Measurements from ENCODE around the gene HSDL1.

The HSDL1 gene

DNA sequence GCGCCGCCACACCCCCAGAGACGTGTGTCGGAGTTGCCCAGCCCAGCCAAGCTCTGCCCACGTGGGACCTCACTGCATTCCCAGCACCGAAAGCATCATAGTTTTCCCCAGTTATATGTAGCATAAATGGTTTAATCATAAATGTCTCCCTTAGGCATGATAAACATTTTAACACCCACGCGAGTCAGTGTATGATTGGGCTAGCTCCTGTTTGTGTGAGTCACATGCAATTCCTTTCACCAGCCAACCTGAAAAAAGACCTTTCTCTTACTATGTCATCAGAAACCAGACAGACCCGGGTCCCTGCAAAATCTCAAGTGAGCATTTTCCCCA, 32.7 kb upstream of the HSDL1 start:
- DNase-seq (ENCODE audit: low read depth, low spot score): no peak
- peak overlapping the region; percentile 49 for H3K27ac ChIP-seq

DNA sequence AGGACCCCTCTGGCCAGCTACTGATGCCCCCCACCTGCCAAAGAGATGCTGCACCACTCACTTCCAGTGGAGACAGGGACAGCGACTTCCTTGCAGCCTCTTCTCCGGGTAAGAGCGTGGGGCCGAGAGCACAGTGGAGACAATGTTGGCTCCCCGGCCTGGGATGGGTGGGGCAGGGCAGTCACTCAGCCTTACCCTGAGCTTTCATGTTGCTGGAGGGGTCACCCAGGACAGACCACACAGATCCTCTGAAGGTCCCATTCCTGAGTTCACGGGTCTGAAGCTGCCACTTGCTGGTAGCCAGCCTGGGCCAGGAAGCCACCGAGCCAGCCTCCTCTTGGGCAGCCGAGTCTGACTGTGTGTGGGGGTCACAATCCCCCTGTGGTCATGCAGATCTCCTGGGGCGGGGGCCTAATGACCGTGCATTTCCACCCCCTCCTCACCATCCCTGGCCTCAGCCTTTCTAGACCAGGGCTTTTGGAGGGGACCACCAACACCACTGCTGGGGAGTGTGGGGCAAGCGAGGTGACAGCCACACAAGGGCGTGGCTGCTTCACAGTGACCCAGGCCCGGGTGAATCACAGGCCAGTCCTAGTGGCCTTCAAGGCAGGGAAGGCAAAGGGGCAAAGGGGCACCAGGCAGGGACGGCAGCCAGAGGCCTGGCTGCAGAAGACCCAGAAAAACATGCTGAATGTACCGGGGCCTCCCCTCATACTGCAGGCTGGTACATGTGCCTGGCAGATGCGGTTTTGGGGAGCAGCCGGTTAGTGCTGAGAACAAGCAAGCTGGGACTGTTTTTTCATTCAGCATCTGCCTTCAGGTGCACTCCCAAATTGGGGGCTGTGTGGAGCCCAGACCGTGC, 31.4 kb upstream of the HSDL1 start:
- no peak for DNase-seq (ENCODE audit: low read depth, low spot score)
- peak overlapping the region; percentile 49 for H3K27ac ChIP-seq

DNA sequence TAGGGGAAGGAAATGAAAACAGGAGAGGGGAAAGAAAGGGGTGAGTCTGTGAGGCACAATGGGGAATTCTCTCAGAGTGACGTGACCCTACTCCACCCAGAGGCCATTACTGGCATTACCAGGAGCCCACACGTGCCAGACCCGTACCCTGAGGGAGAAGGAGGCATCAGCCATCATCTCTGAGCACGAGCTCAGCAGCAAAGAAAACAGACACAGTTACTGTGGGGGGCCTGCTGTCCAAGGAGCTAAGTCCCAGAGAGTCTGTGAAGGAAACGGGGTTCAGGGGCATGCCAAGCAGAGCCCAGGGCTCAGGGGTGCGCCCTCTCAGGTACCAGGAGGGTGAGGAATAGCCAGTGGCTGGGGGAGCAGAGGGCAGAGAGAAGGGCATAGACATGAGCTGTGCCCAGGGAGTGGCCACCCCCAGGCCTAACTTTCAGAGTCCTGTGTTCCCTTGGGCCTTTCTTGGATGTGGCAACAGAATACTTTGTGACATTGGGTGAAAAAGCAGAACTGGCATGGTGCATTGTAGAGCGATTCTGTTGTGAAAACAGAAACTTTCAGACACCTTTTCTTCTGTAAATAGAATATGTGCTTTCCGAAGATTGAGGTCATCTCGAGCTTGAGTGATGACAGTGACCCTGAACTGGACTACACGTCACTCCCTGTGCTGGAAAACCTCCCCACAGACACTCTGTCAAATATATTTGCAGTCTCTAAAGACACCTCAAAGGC, 30.5 kb upstream of the HSDL1 start:
- no peak overlapping the region for H3K27ac ChIP-seq
- DNase-seq (ENCODE audit: low read depth, low spot score): no peak

DNA sequence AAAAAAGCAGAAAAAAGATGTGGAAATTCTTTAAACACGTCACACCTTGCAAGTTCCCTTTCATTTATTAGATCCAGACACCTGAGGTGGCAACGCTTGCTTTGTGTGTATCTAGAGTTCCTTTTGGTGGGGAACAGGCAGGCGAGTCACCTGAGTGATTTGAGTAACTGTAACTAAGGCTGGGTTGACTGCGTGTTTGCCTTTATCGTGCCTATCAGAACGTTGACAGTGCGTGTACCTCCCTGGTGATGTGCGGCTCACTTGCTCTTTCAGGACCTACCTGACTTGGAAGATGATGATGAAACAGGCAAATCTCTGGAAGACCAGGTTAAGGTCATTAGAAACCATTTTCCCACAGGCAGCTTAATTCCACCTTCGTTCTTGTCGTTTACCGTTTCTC, 29.4 kb upstream of the HSDL1 start:
- DNase-seq (ENCODE audit: low read depth, low spot score): no peak

GRCh38 chr16:84169765-84170310, 24.9 kb upstream of the HSDL1 start:
- H3K27ac ChIP-seq: no peak overlapping the region

More for the DNA sequence above, 29.4 kb upstream of the HSDL1 start:
- H3K27ac ChIP-seq: no peak overlapping the region

DNA sequence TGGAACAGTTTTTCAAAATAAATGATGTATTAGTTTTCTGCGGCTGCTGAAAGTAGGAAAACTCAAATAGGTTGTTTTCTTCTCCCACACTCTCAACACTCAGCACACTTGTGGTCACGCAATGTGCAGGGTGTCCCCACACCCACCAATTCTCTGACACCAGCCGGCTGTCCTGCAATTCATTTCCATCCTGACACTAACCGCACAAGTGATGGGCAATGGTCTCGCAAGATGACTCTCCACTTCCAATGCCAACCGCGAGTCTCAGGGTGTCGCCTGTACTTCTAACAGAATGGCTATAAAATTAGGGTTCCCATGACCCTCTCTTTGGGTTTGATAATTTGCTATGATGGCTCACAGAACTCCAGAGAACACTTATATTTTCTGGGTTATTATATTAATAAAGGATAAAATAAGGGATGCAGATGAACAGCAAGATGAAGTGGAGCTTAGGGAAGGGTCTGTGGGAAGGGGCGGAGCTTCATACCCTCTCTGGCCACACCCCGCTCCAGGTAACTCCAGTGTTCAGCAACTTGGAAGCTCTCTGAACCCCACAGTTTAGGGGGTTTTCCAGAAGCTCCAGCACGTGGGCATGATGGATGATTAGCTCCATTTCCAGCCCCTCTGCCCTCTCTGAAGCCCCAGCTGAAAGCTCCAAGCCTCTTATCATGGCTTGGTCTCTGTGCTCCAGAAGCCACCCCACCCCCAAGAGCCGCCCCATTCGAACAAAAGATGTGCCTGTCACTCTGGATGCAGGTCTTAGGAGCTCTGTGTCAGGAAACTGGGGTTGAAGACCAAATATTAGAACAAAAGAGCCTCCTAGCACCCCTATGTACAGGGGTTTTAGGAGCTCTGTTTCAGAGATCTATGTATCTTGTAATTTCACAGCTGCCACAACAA, 22.1 kb upstream of the HSDL1 start:
- no peak overlapping the region for H3K27ac ChIP-seq
- DNase-seq (ENCODE audit: low read depth, low spot score): no peak

More at GRCh38 chr16:84169765-84170310, 24.9 kb upstream of the HSDL1 start:
- DNase-seq (ENCODE audit: low read depth, low spot score): no peak

GRCh38 chr16:84165746-84166145, 20.8 kb upstream of the HSDL1 start:
- no peak overlapping the region for H3K27ac ChIP-seq
- DNase-seq (ENCODE audit: low read depth, low spot score): no peak

DNA sequence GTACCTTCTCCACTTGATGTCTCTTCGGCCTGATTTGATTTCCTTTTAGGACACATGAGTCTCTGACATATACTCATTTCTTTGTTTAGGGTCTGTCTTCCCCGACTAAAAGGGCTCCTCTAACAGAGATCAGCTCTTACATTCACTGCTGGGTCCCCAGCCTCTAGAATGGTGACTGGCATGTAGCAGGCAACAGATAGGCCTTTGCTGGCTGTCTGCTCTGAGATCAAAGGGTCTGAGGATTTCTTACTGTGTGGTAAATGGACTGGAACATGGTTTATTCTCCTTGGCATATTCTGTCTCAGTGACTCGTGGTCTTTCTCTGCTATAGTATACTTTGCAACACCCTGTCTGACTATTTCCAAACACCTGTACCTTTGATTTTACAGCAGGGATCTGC, 16.8 kb upstream of the HSDL1 start:
- H3K27ac ChIP-seq: no peak overlapping the region
- DNase-seq (ENCODE audit: low read depth, low spot score): no peak

DNA sequence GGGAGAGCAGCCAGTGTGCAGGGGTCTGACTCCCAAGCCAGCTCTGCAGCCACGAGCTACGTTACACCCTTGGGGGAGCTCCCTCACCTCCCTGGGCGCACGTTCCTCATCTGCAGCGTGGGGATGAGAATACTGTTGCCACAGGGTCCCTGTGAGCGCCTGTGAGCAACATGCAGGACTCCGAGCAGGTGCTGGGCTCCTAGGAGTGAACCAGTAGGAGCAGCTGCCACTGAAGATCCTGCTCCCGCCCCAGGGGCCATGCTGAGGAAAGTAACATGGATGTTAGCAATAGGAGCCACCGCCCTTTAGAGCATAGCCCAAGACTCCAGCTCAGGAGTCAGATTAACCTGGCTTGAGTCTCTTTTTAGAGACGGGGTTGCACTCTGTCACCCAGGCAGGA, 16.1 kb upstream of the HSDL1 start:
- DNase-seq (ENCODE audit: low read depth, low spot score): no peak
- no peak overlapping the region for H3K27ac ChIP-seq

GRCh38 chr16:84159800-84160199, 14.8 kb upstream of the HSDL1 start:
- DNase-seq (ENCODE audit: low read depth, low spot score): no peak
- H3K27ac ChIP-seq: no peak overlapping the region

DNA sequence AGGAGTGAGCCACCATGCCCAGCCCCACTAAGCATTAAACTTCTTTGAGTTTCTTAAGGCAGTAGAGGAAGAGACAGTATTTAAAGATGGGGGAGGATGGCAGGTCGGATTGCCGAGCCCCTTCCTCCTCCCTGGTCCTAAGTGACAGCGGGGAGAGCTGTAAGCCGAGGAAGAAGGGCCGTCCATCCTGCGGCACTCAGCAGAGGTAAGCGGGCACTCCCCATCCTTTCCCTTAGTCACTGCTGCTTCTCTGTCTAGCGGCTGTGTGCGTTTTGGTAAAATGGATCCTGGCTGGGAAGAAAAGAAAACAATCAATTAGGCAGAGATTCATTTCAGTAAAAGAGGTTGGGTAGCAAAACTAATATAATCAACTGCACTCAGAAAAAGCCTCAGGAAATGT, 14.0 kb upstream of the HSDL1 start:
- no peak for DNase-seq (ENCODE audit: low read depth, low spot score)
- no peak overlapping the region for H3K27ac ChIP-seq

DNA sequence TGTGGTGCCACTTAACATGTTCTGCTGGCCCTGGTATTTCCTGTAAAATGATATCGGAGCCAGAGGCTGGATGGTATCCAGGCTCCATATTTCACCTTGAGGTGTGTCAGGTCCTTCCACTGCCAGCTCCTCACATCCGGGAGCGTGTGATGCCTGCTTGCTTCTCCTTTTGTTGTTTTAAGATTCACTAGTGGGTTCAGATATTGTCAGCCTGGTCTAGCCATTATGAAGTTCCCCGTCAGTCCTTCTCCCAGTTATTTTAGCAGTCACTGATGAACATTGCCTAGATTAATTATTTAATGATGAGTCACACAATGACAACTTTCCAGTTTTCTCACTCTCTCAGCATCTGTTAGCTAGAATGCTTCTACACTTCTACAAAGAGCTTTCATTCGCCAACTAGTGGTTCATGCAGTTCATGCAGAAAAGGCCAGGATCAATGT, 11.4 kb upstream of the HSDL1 start:
- DNase-seq (ENCODE audit: low read depth, low spot score): no peak
- no peak overlapping the region for H3K27ac ChIP-seq

DNA sequence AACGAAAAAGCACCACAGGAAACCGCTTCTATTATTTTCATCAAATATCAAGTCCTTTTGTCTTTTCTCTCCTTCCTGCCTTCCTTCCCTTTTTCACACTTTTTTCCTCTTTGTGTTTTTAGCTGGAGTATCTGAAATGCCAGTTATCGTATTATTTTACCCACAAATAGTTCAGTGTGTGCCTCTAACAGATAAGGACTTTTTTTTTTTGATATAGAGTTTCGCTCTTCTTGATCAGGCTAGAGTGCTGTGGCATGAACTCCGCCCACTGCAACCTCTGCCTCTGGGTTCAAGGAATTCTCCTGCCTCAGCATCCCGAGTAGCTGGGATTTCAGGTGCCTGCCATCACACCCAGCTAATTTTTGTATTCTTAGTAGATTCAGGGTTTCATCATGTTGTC, 10.8 kb upstream of the HSDL1 start:
- no peak for DNase-seq (ENCODE audit: low read depth, low spot score)
- H3K27ac ChIP-seq: no peak overlapping the region

GRCh38 chr16:84155226-84155625, 10.2 kb upstream of the HSDL1 start:
- no peak for DNase-seq (ENCODE audit: low read depth, low spot score)
- H3K27ac ChIP-seq: no peak overlapping the region

DNA sequence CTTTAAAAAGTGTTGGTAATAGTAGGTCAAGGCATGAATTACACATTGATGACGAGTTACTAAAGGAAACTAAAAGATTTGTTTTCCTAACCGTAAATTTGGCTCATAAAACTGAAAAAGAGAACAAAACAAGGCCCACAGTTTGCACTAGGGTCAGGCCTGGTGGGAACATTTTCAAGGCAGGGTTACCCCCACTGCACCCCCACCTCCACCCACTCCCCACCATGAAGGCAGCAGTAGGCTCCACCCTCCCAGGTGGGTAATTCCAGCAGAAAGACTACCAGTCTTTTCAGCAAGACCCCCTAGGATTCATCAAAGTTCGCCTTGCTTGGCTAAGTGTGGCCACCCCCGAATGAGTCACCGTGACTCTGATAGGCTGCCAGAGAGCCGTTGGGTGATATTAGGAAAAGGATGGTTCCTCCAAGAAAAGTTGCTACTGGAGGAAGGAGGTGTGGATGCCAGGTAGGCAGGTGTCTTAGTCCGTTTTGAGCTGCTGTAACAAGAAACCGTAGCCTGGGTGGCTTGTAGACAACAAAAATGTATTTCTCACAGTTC, 8.8 kb upstream of the HSDL1 start:
- no peak for DNase-seq (ENCODE audit: low read depth, low spot score)
- no peak overlapping the region for H3K27ac ChIP-seq

- no peak for DNase-seq (ENCODE audit: low read depth, low spot score)
- H3K27ac ChIP-seq: no peak overlapping the region
Observed at GRCh38 chr16:84150926-84151325, 5.9 kb upstream of the HSDL1 start.

- DNase-seq (ENCODE audit: low read depth, low spot score): no peak
- H3K27ac ChIP-seq: peak overlapping the region; percentile 15
Observed at GRCh38 chr16:84144209-84144858, 643 bp downstream of the HSDL1 start.

DNA sequence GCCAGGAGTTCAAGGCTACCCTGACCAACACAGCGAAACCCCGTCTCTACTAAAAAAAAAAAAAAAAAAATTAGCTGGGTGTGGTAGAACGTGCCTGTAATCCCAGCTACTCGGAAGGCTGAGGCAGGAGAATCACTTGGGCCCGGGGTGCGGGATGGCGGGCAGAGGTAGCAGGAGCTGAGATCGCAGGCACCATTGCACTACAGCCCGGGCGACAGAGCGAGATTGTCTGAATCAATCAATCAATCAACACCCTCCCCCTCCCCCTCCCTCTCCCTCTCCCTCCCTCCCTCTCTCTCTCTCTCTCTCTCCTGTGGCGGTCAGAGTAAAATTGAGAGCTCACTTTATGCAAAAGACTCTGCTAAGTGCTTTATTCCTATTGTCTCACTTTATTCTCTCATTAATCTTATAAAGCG, 1.2 kb downstream of the HSDL1 start:
- no peak for DNase-seq (ENCODE audit: low read depth, low spot score)
- H3K27ac ChIP-seq: no peak overlapping the region

- DNase-seq (ENCODE audit: low read depth, low spot score): no peak
Observed at GRCh38 chr16:84143081-84143480, 1.9 kb downstream of the HSDL1 start.

More at GRCh38 chr16:84143081-84143480, 1.9 kb downstream of the HSDL1 start:
- no peak overlapping the region for H3K27ac ChIP-seq

Data from epithelial cell of prostate (primary cell).